GM13976 (cell line): ENCODE data around the gene GANAB.
A peak's percentile ranks its signal among the peaks of the same experiment; 100 is the strongest.

Source experiments
- DNase-seq: peaks from one replicate; pipeline ENCODE4 v3.0.0; 2012; ENCODE audit warnings: low spot score
- CTCF ChIP-seq: IDR thresholded peaks from 2 replicates; pipeline ENCODE4 v1.5.1; 2012; ENCODE audit warnings: borderline replicate concordance, mild to moderate bottlenecking; ENCODE audit not compliant: insufficient read depth; ENCODE audit errors: extremely low read depth, missing control alignments, control extremely low read depth
- in situ Hi-C: fragments of 300-500 bp; cut with MboI; formaldehyde crosslinking; loops from one replicate; pipeline ENCODE4 v1.12.0; 2022; ENCODE audit warnings: low sequenced_read_pairs, mixed read lengths, inconsistent platforms; ENCODE audit not compliant: unreplicated experiment

Gene GANAB

GRCh38 chr11:62580959-62581715 lies 65.3 kb downstream of the GANAB start:
- TF ChIP-seq CTCF: no peak
- in situ Hi-C loops: no loop called here
- DNase-seq: no peak

GRCh38 chr11:62579252-62579651 lies 67.2 kb downstream of the GANAB start:
- DNase-seq: no peak
- TF ChIP-seq CTCF: no peak
- in situ Hi-C loops: no loop called here

GRCh38 chr11:62578541-62578940 lies 67.9 kb downstream of the GANAB start:
- DNase-seq: no peak
- in situ Hi-C loops: no loop called here
- no peak for TF ChIP-seq CTCF

- no peak for TF ChIP-seq CTCF
- in situ Hi-C loops: no loop called here
These were observed 69.2 kb downstream of the GANAB start for GRCh38 chr11:62577046-62577714.

GRCh38 chr11:62575837-62576236 lies 70.6 kb downstream of the GANAB start:
- in situ Hi-C loops: no loop called here
- no peak for TF ChIP-seq CTCF
- no peak for DNase-seq

More at GRCh38 chr11:62577046-62577714, 69.2 kb downstream of the GANAB start:
- DNase-seq: no peak

- in situ Hi-C loops: no loop called here
- no peak for TF ChIP-seq CTCF
These were observed 71.3 kb downstream of the GANAB start for GRCh38 chr11:62575156-62575555.

More at GRCh38 chr11:62575156-62575555, 71.3 kb downstream of the GANAB start:
- peak; percentile 29 for DNase-seq
